K562 (cell line): ENCODE data around the gene STEEP1. TPM values are rescaled to one million over a fixed set of nuclear protein-coding genes. Genes with fewer than 3 reads are reported as not detected.

Source experiments
- ARID4B ChIP-seq: sonication (generic); formaldehyde crosslinking; IDR thresholded peaks from 2 replicates; pipeline ENCODE4 v1.8.0; 2022; ENCODE audit warnings: mild to moderate bottlenecking, missing genetic modification reagents
- GABPA ChIP-seq: fragments of 200-800 bp; sonication (Bioruptor generic); conservative IDR thresholded peaks from 2 replicates; pipeline ENCODE4 v1.6.1; 2016; ENCODE audit warnings: low read depth, missing genetic modification characterization, missing compliant biosample characterization
- HMGN3 ChIP-seq: IDR thresholded peaks from 2 replicates; pipeline ENCODE4 v1.6.1; 2011; ENCODE audit warnings: borderline replicate concordance, low read depth, mild to moderate bottlenecking, mixed read lengths, low read length; ENCODE audit not compliant: insufficient read length; ENCODE audit errors: extremely low read depth
- NRF1 ChIP-seq, 2 experiments: fragments of 450-650 bp; IDR thresholded peaks in 1 of 2; conservative IDR thresholded peaks in 1 of 2; 2 replicates each; pipeline ENCODE4 v1.6.1; 2014; ENCODE audit warnings: mild to moderate bottlenecking in 2 of 2
- SPI1 ChIP-seq: IDR thresholded peaks from 2 replicates; pipeline ENCODE4 v1.6.1; 2011; ENCODE audit warnings: low read depth, low read length, control low read depth, borderline replicate concordance
- ZC3H4 ChIP-seq: sonication (generic); formaldehyde crosslinking; IDR thresholded peaks from 2 replicates; pipeline ENCODE4 v1.9.0; 2021; ENCODE audit warnings: missing genetic modification reagents, borderline replicate concordance
- ZNF146 ChIP-seq: IDR thresholded peaks from one replicate; pipeline ENCODE4 v1.6.1; 2018; ENCODE audit warnings: missing compliant biosample characterization; ENCODE audit not compliant: unreplicated experiment
- ZNF586 ChIP-seq: fragments of 450-650 bp; formaldehyde crosslinking; conservative IDR thresholded peaks from 2 replicates; pipeline ENCODE4 v1.4.0; 2020; ENCODE audit warnings: mild to moderate bottlenecking, moderate library complexity
- ZNF830 ChIP-seq: fragments of 250-450 bp; sonication (Bioruptor Pico); IDR thresholded peaks from 2 replicates; pipeline ENCODE4 v1.5.0; 2021; ENCODE audit warnings: mild to moderate bottlenecking
- polyA plus RNA-seq, 8 experiments: library from polyadenylated mRNA; depleted of rRNA in 4 of 8; stranded (reverse) in 5 of 8; unstranded in 3 of 8; fragments of >200 nt; fragmentation: Nextera tagmentation in 2 of 8; fragmentation: Illumina TruSeq in 1 of 8; extraction: Ambion mirVana in 2 of 8; extraction: Trizol in 1 of 8; gene quantifications; 2 replicates each; pipeline versions ENCODE4 v1.2.1 to v1.2.3, GENCODE V29; 2011 to 2014; ENCODE audit warnings: inconsistent platforms in 1 of 8, missing spikeins in 1 of 8
- total RNA-seq, 7 experiments: library from RNA; depleted of rRNA in 6 of 7; stranded (reverse); fragments of >200 nt in 6 of 7; fragmentation: Illumina TruSeq in 2 of 7; extraction: Trizol in 2 of 7; gene quantifications; 2 replicates each; pipeline versions ENCODE4 v1.2.1 to v1.2.3, GENCODE V29; 2011 to 2021; ENCODE audit warnings: low replicate concordance in 1 of 7
- TF ChIP-seq, protein P1 (sequence below): fragments of 250-450 bp; sonication (Bioruptor Pico); IDR thresholded peaks from 2 replicates; pipeline ENCODE4 v1.8.0; 2022; ENCODE audit warnings: moderate library complexity, mild to moderate bottlenecking, inconsistent platforms
- TF ChIP-seq, protein P2 (sequence below), 2 experiments: IDR thresholded peaks in 1 of 2; conservative IDR thresholded peaks in 1 of 2; 2 replicates each; pipeline ENCODE4 v1.6.1; 2016; ENCODE audit warnings: low read depth in 2 of 2, mild to moderate bottlenecking in 1 of 2, missing compliant biosample characterization in 1 of 2, missing genetic modification characterization in 1 of 2, moderate library complexity in 1 of 2
- TF ChIP-seq, protein P3 (sequence below): fragments of 450-650 bp; IDR thresholded peaks from 2 replicates; pipeline ENCODE4 v1.7.1; 2018; ENCODE audit warnings: mild to moderate bottlenecking, low read depth; ENCODE audit not compliant: partially characterized antibody

The STEEP1 gene
- total and polyA plus RNA-seq, 9 of the 15 experiments (the other 6 are each of a cell fraction or from before 2014, with no cell fraction given): 15.0 to 73.7 (median 40.3) TPM

- TF ChIP-seq, protein P1, sequence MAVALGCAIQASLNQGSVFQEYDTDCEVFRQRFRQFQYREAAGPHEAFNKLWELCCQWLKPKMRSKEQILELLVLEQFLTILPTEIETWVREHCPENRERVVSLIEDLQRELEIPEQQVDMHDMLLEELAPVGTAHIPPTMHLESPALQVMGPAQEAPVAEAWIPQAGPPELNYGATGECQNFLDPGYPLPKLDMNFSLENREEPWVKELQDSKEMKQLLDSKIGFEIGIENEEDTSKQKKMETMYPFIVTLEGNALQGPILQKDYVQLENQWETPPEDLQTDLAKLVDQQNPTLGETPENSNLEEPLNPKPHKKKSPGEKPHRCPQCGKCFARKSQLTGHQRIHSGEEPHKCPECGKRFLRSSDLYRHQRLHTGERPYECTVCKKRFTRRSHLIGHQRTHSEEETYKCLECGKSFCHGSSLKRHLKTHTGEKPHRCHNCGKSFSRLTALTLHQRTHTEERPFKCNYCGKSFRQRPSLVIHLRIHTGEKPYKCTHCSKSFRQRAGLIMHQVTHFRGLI (CRISPR knock-in tag): no peak
- no peak; the same call in 1 of the 2 replicates for TF ChIP-seq GABPA (tag)
- TF ChIP-seq, protein P2, sequence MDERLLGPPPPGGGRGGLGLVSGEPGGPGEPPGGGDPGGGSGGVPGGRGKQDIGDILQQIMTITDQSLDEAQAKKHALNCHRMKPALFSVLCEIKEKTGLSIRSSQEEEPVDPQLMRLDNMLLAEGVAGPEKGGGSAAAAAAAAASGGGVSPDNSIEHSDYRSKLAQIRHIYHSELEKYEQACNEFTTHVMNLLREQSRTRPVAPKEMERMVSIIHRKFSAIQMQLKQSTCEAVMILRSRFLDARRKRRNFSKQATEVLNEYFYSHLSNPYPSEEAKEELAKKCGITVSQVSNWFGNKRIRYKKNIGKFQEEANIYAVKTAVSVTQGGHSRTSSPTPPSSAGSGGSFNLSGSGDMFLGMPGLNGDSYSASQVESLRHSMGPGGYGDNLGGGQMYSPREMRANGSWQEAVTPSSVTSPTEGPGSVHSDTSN (CRISPR knock-in tag; IDR thresholded peaks at IDR 0.05; ENCODE audit: low read depth): no peak
- TF ChIP-seq, protein P2 (tag; conservative IDR thresholded peaks at IDR 0.05; ENCODE audit: low read depth): no peak
- peak; percentile 27 for TF ChIP-seq HMGN3
- TF ChIP-seq ZNF586: no peak
- TF ChIP-seq ARID4B (CRISPR knock-in tag): no peak
- TF ChIP-seq, protein P3, sequence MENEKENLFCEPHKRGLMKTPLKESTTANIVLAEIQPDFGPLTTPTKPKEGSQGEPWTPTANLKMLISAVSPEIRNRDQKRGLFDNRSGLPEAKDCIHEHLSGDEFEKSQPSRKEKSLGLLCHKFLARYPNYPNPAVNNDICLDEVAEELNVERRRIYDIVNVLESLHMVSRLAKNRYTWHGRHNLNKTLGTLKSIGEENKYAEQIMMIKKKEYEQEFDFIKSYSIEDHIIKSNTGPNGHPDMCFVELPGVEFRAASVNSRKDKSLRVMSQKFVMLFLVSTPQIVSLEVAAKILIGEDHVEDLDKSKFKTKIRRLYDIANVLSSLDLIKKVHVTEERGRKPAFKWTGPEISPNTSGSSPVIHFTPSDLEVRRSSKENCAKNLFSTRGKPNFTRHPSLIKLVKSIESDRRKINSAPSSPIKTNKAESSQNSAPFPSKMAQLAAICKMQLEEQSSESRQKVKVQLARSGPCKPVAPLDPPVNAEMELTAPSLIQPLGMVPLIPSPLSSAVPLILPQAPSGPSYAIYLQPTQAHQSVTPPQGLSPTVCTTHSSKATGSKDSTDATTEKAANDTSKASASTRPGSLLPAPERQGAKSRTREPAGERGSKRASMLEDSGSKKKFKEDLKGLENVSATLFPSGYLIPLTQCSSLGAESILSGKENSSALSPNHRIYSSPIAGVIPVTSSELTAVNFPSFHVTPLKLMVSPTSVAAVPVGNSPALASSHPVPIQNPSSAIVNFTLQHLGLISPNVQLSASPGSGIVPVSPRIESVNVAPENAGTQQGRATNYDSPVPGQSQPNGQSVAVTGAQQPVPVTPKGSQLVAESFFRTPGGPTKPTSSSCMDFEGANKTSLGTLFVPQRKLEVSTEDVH: no peak
- no peak for TF ChIP-seq ZNF830 (CRISPR knock-in tag)
- 0 out of 2 replicates have a peak, but pooled peaks have one; percentile 2 for TF ChIP-seq SPI1
- no peak for TF ChIP-seq ZNF146 (CRISPR knock-in tag)
- TF ChIP-seq ZC3H4 (CRISPR knock-in tag): no peak
- TF ChIP-seq NRF1 (conservative IDR thresholded peaks at IDR 0.05 in 1 of 2, IDR thresholded peaks at IDR 0.05 in 1 of 2): peak; percentile 96 to 97
These were observed 41.2 kb upstream of the STEEP1 start, which contains the start of gene NKRF (continued) for GRCh38 chrX:119606280-119607017.
